GM19023 (cell line): ENCODE data around the gene TNIP1.

Source experiments
- ATAC-seq: cut with Tn5 transposase; IDR thresholded peaks from one replicate; pipeline ENCODE4 v1.9.1; 2021; ENCODE audit warnings: mild to moderate bottlenecking, moderate library complexity; ENCODE audit not compliant: unreplicated experiment

Gene TNIP1

GRCh38 chr5:151085517-151086041 lies 4.7 kb upstream of the TNIP1 start:
- ATAC-seq, result peak; percentile 14

- no peak for ATAC-seq
Observed at GRCh38 chr5:151084363-151084762, 3.5 kb upstream of the TNIP1 start.

- ATAC-seq, result no peak
Observed at GRCh38 chr5:151083081-151083676, 2.3 kb upstream of the TNIP1 start.

DNA sequence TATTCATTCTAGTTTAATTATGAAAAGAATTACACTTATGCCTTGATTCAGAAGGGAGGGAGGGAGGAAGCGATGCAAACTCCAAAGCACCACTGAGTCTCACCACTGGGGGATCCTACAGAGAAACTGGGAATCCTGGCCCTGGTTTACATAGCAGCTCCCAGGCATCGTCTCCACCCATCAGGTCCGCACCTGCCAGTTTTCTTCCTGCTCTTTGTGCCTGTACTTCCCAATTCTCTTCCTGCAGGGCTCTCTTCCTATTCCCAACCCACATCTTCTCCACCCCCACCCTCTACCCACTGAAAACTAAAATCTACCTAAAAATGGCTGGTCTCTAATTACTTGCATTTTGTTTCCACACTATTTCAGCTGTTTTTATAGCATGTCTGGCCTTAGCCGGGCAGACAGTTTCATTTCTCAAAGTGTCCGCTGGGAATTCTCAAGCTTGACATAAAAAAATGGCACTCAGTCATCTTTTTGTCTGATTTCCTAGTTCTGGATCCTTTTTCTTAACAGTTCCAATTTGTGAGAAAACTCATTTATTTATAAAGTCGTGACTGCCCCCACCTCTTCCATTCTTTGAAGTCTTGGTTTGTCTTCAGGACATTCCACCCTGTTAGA lies 1.6 kb upstream of the TNIP1 start:
- no peak for ATAC-seq

DNA sequence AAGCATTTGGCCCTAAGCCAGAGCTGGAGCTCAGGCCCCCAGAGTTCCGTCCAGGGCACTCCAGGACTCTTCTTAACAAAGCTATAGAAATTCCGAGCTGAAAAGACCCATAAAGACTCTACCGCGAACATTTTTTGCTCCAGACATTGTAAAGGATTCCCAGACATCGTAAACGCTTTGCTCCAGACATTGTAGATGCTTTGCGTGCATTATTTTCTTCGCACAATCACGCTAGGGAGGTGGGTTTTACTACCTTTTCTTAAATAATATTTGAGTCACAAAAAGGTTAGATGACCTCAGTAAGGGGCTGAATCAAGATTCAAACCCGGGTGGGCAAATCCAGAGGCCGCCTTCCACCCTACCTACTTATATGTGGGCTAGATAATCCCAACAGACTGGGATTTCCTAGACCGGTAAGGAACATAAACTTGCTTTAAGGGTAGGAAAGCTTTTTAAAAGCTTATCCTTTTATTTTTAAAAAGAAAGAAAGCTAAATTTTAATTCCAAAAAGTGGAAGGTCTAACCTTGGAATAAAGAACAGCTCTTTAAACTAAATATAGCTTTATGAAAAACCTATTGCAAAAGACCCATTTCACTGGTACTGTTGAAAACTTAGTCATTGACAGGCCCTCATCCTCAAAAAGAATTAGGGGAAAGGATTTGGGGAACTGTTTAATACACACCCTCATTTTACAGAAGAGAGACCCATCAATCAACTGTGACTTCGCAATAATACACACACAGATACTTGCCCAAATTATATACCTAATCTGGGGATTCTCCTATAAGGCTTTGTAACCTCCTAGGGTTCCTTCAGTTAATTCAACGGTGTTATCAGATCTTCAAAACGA lies 822 bp upstream of the TNIP1 start:
- no peak for ATAC-seq

DNA sequence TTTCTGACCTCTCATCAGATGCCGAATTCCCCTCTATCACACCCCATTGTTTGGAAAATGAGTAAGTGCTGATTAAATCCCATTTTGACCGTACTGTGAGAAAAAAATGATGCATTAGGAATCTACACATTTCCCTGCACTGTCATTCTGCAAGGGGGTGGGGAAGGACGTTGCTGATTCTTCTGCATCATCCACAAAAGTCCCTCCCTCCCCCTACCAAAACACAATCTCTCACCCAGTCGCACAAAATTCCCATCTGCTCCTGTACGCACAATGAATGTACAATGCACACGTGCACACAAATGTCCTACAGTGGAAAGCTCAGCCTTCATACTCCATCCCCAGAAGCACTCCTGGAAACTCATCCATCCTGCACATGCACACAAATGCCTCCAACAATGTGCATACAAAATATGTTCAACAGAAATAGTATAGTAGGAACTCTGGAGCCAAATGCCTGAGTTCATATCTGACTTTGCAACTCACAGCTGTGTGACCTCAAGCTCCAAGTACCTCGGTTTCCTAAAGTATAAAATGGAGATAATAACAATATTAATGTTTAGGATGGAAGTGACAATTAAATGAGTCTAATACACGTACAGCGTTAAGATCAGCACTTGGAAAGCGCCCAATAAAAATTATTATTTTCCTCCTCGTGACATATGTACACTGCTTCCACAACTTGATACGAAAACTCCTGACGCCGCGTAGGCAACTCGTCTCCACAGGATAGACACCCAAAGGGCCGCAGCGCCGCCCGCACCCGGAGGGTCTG lies 809 bp downstream of the TNIP1 start:
- no peak for ATAC-seq

DNA sequence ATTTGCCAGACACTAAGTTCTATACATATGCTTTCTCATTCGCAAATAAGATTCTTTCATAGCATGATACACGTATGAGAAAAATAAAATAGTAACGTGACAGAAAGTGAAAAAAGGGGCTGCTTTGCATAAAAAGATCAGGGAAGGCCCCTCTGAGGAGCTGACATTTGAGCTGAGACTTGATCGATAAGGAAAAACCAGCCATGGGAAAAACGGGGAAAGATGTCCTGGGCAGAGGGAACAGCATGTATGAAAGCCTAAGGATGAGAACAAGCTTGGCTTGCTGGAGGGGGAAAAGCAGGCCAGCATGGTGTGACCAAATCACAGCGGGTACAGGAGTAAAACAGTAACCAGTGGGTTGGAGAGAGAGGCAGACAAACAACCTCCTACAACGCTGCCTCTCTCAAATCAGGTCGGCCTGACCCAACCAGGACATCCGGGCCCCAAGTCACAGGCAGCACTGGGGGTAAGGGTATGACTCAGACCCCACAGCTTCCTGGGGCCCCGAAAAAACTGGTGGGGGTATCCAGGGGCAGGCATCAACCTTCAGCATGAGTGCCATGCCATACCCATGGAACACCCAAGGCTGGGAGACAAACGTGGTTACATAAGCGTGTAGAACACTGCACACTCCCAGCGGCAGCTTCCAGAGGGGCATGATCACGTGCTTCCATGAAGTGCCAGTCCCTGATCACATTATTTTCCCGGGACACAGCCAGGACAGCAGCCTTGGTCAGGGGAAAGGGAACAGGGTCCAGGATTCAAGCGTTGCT lies 2.2 kb downstream of the TNIP1 start:
- ATAC-seq, result peak; percentile 48

DNA sequence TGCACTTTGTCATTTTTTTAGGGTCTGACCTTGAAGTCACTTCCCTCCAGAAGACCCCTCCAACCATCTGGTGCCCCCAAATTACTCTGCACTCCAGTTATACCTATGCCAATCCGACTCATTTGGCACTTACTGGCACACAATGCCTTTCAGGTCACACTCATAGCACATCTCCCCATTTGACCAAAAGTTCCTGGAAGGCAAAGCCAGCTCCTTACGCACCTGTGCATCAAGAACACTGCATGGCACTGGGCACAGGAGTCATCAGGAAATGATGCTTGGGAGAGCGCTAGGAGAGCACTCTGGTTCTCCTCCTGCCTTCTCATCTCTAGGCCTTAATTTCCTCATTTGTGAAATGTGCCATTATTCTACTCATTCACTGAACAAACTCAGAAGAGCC lies 2.9 kb downstream of the TNIP1 start:
- no peak for ATAC-seq

DNA sequence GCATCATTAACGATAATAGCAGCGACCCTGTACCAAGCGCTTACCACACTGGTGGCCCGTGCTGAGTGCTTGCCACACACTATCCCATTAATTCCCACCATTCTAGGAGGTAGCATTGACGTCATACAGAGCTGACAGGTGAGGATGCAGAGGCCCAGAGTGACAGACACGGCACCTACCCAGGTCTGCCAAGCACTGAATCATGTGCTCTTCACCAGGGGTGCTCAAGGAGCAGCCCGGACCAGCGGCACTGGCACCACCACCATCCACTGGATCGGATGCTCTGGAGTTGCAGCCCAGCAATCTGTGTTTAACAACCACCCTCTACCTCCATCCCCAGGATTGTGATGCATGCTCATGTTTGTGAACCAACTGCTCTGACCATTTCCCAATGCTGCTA lies 3.4 kb downstream of the TNIP1 start:
- ATAC-seq, result no peak

GRCh38 chr5:151076616-151077015 lies 4.2 kb downstream of the TNIP1 start:
- ATAC-seq, result no peak

DNA sequence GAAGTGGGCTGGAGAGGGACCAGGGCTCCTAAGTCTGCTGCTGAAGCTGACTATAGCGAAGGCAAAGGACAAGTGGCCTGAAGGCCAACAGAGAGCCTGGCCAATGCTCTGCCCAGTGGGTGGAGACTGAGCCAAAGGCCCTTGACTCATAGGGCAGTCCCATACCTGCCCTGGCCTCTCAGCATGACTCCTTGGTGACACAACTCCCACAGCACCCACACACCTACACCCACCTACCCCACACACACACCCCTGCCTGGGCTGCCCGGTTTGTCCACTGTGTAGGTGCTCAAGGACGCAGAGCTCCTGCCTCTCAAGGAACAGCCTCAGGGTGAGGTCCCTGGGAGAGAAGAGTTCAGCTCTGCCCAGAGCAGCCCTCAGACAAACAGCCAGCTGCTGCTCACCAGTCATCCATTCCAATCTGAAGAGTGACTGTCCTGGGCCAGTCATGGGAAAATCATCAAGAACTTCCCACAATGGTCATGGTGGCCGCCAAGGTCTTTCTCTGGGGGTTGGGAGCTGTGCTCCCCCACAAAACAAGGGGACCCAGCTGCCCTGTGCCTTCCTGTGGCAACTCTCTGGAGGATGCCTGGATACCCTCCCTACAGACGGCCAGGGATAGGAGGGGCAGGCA lies 5.0 kb downstream of the TNIP1 start:
- no peak for ATAC-seq

DNA sequence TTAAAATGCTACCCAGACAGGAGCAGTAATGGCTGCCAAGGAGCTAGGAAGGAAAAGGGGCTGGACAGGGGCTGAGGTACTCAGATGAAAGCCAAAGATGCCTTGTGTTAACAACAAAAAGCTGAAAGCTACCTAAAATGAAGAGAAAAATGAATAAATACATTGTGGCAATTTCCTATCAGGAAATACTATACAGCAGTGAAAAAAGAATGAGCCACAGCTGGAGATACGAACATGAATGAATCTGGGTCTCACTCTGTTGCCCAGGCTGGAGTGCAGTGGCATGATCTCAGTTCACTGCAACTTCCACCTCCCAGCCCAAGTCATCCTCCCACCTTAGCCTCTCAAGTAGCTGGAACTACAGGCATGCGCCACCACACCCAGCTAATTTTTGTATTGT lies 6.3 kb downstream of the TNIP1 start:
- ATAC-seq, result no peak

GRCh38 chr5:151073280-151073679 lies 7.6 kb downstream of the TNIP1 start:
- ATAC-seq, result no peak

DNA sequence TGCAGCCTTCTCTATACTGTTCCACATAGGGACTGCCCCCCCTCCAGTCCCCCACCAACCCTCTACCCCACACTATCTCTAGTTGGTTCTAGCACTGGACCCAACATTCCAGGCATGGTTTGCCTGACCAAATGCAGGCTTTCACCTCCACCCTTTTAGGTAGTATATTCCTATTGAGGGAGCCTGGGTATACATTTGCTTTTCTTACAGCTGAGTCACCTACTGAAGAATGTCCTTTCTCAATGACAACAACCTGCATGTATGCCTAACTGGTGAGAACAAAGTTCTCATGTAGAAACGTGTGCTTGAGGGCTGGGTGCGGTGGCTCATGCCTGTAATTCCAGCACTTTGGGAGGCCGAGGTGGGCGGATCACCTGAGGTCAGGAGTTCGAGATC lies 8.2 kb downstream of the TNIP1 start:
- ATAC-seq, result no peak

DNA sequence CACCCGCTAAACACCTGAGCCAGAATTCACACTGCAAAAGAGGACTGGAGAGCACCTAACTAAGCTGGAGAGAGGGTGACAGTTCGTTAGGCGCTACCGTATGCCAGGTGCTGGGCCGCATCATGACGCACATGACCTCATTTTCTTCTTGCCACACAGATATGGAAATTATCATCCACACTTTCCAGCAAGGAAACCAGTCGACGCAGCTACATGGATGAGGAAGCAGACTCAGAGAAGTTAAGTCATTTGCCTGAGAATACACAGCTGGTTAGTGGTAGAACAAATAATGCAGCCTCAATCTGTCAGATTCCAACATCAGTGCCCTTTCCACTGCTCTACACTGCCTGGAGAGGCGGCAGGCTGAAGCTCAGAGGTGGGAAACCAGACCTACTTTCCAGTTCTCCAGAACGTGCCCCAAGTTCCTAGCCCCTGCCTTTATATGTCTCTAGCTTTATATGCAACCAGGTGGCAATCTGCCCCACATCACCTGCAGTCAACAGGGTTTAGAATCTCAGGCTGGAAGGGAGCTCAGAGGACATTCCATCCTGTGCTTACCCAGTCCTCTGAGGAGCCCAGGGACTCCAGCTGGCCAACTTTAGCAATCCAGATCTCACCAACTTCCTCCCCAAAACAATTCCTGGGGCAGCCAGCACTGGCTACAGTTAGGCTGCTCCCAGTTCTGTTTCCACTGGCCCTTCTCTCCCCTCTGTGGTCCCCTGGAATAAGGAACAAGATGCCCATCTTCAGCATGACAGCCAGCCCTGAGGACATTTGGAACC lies 8.8 kb downstream of the TNIP1 start:
- ATAC-seq, result no peak

- ATAC-seq, result no peak
Observed at GRCh38 chr5:151071021-151071420, 9.8 kb downstream of the TNIP1 start.

GRCh38 chr5:151070449-151070848 lies 10.4 kb downstream of the TNIP1 start:
- no peak for ATAC-seq

DNA sequence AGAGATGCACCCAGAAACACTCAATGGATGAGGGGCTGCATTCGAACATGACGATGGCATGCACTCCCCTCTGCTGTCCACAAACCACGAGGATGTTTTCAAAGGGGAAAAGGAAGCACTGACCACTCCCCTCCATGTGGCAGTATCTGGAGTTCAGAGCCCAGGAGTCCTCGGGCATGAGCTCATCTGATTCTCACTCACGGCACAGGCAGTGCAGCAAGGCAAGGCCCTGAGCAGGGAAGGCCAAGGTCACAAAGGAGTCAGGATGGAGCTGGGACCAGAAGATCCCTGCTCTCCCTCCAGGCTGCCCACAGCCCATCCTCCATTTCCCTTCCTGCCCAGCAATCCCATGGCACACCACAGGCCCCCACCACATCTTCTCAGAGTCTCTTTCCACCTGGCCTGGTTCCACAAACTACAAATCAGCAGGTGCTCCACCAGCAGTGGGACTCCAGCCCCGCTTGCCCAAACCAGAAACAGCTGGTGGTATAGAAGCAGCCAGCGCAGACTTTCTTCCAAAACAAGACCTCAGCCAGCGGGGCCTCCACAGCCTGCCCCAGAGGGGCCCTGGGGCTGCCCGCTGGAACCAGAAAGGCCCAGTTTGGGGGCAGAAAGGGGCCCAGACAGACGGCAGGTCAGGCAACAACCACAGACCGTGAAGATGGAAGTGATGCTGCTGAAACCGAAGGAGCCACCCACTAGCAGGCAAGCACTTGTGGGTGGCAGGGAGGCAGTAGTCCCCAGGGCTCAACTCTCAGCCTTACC lies 12.2 kb downstream of the TNIP1 start:
- peak; percentile 61 for ATAC-seq
